C4-2B (cell line): ENCODE measurements around the gene RCSD1.

Experiments used
- H3K27ac ChIP-seq: fragments of 450-650 bp; 2 replicates; pipeline ENCODE4 v1.5.1; 2017
- ZFX ChIP-seq: fragments of 450-650 bp; IDR thresholded peaks from 2 replicates; pipeline ENCODE4 v1.6.1; 2017
- TF ChIP-seq, protein P1 (sequence below): fragments of 450-650 bp; conservative IDR thresholded peaks from 2 replicates; pipeline ENCODE4 v1.5.1; 2017; ENCODE audit warnings: mild to moderate bottlenecking

Gene RCSD1

DNA sequence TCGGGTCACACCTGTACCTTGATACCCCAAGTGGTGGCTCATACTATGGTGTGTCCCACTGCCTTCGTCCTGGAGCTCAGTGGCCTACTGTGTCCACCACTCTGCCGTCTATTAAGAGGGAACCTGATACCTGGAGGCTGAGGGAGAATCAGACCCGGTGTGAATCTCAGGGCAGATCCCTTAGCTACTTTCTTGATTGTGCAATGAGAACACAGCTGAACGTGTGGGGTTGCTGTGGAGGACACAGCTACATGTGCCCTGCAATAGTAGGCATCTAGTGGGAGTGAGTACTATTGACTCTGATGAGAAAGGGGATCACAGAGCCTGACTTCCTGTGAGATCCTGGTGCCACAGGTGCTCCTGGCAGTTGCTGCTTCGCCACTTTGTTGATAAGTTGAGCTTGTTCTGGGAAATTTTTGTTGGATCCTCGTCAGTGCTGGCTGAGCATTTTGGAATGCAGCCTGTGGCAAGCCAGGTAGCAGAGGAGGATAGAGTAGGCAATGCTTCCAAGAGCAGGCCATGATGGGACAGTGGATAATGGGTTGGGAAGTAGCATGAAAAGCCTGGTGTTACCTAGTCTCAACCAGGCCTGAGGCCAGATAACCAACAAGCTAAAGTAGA, 63.5 kb downstream of the RCSD1 start:
- H3K27ac ChIP-seq, result no peak overlapping the region
- TF ChIP-seq, protein P1, sequence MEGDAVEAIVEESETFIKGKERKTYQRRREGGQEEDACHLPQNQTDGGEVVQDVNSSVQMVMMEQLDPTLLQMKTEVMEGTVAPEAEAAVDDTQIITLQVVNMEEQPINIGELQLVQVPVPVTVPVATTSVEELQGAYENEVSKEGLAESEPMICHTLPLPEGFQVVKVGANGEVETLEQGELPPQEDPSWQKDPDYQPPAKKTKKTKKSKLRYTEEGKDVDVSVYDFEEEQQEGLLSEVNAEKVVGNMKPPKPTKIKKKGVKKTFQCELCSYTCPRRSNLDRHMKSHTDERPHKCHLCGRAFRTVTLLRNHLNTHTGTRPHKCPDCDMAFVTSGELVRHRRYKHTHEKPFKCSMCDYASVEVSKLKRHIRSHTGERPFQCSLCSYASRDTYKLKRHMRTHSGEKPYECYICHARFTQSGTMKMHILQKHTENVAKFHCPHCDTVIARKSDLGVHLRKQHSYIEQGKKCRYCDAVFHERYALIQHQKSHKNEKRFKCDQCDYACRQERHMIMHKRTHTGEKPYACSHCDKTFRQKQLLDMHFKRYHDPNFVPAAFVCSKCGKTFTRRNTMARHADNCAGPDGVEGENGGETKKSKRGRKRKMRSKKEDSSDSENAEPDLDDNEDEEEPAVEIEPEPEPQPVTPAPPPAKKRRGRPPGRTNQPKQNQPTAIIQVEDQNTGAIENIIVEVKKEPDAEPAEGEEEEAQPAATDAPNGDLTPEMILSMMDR, result no peak
- TF ChIP-seq ZFX, result no peak

DNA sequence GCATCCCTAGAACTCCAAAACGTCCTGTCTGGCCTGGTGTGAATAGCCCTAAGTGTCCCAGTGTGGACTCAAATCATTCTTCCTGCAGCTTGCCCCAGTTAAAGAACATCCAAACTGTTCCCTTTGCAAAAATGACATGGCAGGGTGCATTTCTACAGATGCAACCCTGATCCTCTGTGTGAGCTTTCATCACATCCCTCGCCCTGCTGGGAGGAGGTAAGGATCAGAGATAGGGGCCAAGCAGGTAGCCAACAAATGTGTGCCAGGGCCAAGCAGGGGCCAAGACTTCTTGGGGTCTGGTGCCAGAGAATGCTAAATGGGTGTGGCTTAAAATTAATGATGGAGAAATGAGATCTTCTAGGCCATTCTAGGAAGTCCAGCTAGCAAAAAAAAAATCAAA, 64.7 kb downstream of the RCSD1 start:
- TF ChIP-seq, protein P1, result no peak
- TF ChIP-seq ZFX, result no peak
- no peak overlapping the region for H3K27ac ChIP-seq

DNA sequence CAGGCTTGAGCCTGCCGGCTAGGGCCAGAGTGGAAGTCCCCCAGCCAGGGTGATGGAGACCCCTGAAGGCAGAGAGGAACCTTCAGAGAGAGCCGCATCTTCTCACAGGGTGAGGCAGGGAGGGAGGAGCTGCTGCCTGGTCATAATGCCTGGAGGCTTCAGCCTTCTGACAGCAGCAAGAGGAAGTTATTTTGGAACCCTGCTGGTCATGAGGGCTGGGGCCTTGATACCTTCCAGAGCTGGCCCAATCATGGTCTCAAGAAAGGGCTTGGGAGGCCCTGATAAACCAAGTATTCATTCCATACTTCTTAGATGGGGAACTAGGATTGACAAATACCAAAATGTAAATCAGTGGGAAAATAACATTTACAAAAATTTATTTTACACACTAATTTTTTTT, 65.1 kb downstream of the RCSD1 start:
- H3K27ac ChIP-seq, result no peak overlapping the region
- TF ChIP-seq ZFX, result no peak
- TF ChIP-seq, protein P1, result no peak

DNA sequence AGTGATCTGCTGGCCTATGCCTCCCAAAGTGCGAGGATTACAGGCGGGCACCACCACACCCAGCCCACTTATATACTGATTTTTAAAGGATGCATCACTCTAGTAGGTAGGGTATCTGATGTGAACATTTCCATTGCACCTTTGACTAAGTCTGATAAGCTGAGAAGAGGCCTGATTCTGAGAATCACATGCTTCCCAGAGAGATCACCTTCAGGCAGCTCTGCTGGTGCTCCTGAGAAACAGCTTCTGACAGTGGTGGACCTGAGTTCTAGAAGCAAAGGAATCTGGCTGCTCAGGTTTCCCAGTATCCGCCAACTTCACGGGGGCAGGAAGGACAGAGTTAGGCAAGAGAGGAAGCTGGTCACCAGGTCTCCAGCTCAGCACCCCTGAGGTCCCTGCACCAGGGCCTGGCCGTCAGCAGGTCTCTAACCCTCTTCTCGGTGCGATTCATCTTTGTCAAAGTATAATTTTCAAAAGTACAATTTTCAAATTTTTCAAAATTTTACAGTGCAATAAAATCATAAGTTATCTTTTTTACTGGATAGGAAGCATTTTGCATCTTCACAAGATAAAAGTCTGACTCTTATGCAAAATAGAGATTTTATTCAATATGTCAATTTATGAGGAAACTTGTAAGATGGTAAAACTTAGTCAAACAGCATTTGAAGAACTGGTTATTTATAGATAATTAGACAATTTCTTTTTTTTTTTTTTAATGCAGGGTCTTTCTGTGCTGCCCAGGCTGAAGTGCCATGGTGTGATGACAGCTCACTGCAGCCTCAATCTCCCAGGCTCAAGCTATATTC, 65.9 kb downstream of the RCSD1 start:
- TF ChIP-seq ZFX, result no peak
- TF ChIP-seq, protein P1, result no peak
- H3K27ac ChIP-seq, result no peak overlapping the region

DNA sequence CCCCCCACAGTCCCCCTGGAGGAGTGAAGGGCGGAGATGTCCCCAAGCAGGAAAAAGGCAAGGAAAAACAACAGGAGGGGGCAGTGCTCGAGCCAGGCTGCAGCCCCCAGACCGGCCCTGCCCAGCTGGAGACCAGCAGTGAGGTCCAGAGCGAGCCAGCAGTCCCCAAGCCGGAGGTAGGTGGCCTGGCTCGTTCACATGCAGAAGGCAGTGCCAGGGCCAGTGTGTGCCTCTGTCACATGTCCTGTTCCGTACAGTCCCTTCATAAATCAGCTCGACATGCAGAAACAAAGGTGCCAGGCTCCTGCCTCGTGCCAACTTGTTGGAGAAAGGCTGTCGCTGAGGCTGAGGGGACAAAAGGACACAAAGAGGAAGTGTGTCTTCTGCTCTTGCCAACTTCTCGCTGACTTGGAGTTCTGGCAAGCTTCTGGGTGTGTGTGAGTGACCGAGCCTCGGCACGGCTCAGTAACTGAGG, 67.7 kb downstream of the RCSD1 start:
- peak overlapping the region; percentile 70 for H3K27ac ChIP-seq
- TF ChIP-seq, protein P1, result no peak
- TF ChIP-seq ZFX, result no peak

DNA sequence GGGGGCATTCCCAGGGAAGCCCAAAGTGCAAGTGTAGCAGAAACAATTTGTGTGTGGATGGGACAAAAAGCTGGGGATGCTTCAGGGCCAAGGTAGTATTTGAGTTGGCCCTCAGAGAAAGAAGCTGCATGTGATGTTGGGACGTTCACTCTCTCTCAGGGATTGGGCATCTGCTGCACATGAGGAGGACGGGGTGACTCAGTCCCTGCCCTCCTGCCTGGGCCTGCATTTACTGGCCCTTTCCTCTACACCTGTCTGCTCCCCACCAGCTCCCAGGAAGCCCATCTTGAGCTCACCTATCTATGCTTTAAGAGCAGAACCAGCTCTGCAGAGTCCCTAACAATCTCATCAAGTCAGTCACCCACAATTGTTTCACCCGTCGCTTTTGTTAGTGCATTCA, 68.3 kb downstream of the RCSD1 start:
- H3K27ac ChIP-seq, result peak overlapping the region; percentile 70
- TF ChIP-seq, protein P1, result no peak
- peak; percentile 32; the same call in 1 of the 2 replicates for TF ChIP-seq ZFX

DNA sequence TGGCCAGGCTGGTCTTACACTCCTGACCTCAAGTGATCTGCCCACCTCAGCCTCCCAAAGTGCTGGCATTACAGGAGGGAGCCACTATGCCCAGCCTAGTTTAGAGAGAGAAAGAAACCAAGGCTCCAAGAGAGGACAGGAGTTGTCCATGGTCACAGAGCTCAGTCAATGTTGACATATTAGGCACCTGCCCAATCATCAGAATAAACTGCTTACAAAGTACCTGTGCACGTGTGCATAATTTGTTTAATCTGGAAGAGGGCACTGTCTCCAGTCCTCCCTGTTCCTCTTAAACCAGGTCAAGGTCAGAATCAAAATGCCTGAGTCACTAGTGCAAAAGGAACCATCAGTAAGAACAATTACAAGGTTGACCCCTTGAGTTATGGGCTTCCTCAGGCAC, 71.5 kb downstream of the RCSD1 start:
- peak overlapping the region; percentile 66 for H3K27ac ChIP-seq
- TF ChIP-seq ZFX, result no peak
- TF ChIP-seq, protein P1, result no peak
